GM10248 (cell line): ENCODE measurements around the gene GNB1L.

ENCODE experiments used
- CTCF ChIA-PET: fragments of 300-600 bp; sonication (Branson Sonifier 250); formaldehyde crosslinking; extraction: SDS; loops from one replicate; lab custom pipeline; 2021; ENCODE audit warnings: antibody characterized with exemption; lab: Yijun Ruan, JAX
- POLR2A ChIA-PET: fragments of 350-650 bp; sonication (Branson Sonifier 250); formaldehyde crosslinking; extraction: SDS; loops from one replicate; lab custom pipeline; 2020; ENCODE audit warnings: antibody characterized with exemption; lab: Yijun Ruan, JAX
- DNase-seq: peaks from one replicate; pipeline ENCODE4 v3.0.0; 2012; ENCODE audit errors: extremely low spot score
- CTCF ChIP-seq: IDR thresholded peaks from 2 replicates; pipeline ENCODE4 v1.5.1; 2012; ENCODE audit warnings: mild to moderate bottlenecking, low read depth; ENCODE audit errors: extremely low read depth, missing control alignments, control extremely low read depth

The GNB1L gene

GRCh38 chr22:19874307-19875060 is 19.8 kb upstream of the GNB1L start:
- CTCF ChIA-PET: interaction anchor here (1.1 kb wide), 1 partner anchor 144 kb away, joined by 3 read pairs; no protein-coding TSS in a partner anchor
- TF ChIP-seq CTCF: no peak
- POLR2A ChIA-PET: no interaction called here
- no peak for DNase-seq

- no peak for DNase-seq
- ChIA-PET POLR2A (no interaction called here), CTCF (interaction anchor here (1.1 kb wide), 1 partner anchor 144 kb away, joined by 3 read pairs; no protein-coding TSS in a partner anchor)
- TF ChIP-seq CTCF: no peak
These were observed 19.3 kb upstream of the GNB1L start for GRCh38 chr22:19873960-19874306.

- POLR2A ChIA-PET: no interaction called here
- CTCF ChIA-PET: no interaction called here
- TF ChIP-seq CTCF: no peak
- DNase-seq: no peak
These were observed 18.7 kb upstream of the GNB1L start for GRCh38 chr22:19873138-19873959.

- TF ChIP-seq CTCF: no peak
- POLR2A ChIA-PET: no interaction called here
- CTCF ChIA-PET: no interaction called here
- DNase-seq: no peak
These were observed 18.1 kb upstream of the GNB1L start for GRCh38 chr22:19872779-19873137.

GRCh38 chr22:19871845-19872778 is 17.4 kb upstream of the GNB1L start:
- ChIA-PET POLR2A (no interaction called here), CTCF (interaction anchor here (1.0 kb wide), 1 partner anchor 141 kb away, joined by 3 read pairs; no protein-coding TSS in a partner anchor)
- no peak for TF ChIP-seq CTCF
- DNase-seq: no peak

- CTCF ChIA-PET: interaction anchor here (1.0 to 1.4 kb wide), 2 partner anchors 39 to 141 kb away, joined by 3 to 4 read pairs; no protein-coding TSS in a partner anchor
- POLR2A ChIA-PET: no interaction called here
- no peak for DNase-seq
- TF ChIP-seq CTCF: no peak
These were observed 16.6 kb upstream of the GNB1L start for GRCh38 chr22:19871023-19871844.
